GM12878 (cell line): ENCODE data around the gene POLRMT. TPM values are rescaled to one million over a fixed set of nuclear protein-coding genes. Genes with fewer than 3 reads are reported as not detected.

Experiments used
- ATAC-seq: fragments of 200-7000 bp; cut with Tn5 transposase; 3 replicates; pipeline ENCODE4 v1.9.1; 2020; ENCODE audit warnings: mild to moderate bottlenecking, moderate library complexity
- BruUV-seq: library from RNA; stranded (reverse); fragments of 400-500 nt; replicated peaks from 2 replicates; lab custom pipeline; 2021; lab: Mats Ljungman, UMichigan
- CTCF ChIA-PET: fragments of 300-600 bp; sonication (Branson Sonifier 250); formaldehyde crosslinking; extraction: SDS; loops from one replicate; lab custom pipeline; 2021; ENCODE audit warnings: inconsistent platforms; lab: Yijun Ruan, JAX
- POLR2A ChIA-PET: fragments of 350-600 bp; formaldehyde crosslinking; extraction: SDS; loops from one replicate; lab custom pipeline; 2021; ENCODE audit warnings: inconsistent platforms; lab: Charles Lee
- RAD21 ChIA-PET: fragments of 300-600 bp; sonication (Branson Sonifier 250); formaldehyde crosslinking; loops from one replicate; lab custom pipeline; 2023; ENCODE audit warnings: antibody characterized with exemption; ENCODE audit not compliant: unreplicated experiment; lab: Charles Lee
- SMC1A ChIA-PET: fragments of 300-600 bp; sonication (Branson Sonifier 250); formaldehyde crosslinking; loops from one replicate; lab custom pipeline; 2023; ENCODE audit not compliant: unreplicated experiment, uncharacterized antibody; lab: Charles Lee
- DNase-seq: peaks from one replicate; pipeline ENCODE4 v3.0.0-alpha.2; 2011; ENCODE audit warnings: low read depth, low spot score
- FAIRE-seq: peaks from 3 replicates; lab custom pipeline; 2011; peaks lifted over from hg19 to GRCh38; lab: Jason Lieb, UNC
- H2AFZ ChIP-seq: 2 replicates; pipeline ENCODE4 v1.6.0; 2011; ENCODE audit warnings: low read depth, low read length, control low read depth; ENCODE audit not compliant: control insufficient read depth
- H3K27ac ChIP-seq: 2 replicates; pipeline ENCODE4 v1.5.1; 2011; ENCODE audit warnings: control low read depth; ENCODE audit not compliant: control insufficient read depth, insufficient read depth
- H3K27me3 ChIP-seq, 2 experiments: replicated peaks in 1 of 2; 2 replicates each; pipeline versions ENCODE4 v1.6.0 to v1.6.1; 2011; ENCODE audit warnings: low read length in 1 of 2; ENCODE audit not compliant: control insufficient read depth in 2 of 2, insufficient read depth in 2 of 2
- H3K36me3 ChIP-seq, 2 experiments: 2 replicates each; pipeline ENCODE4 v1.5.1; 2011; ENCODE audit warnings: low read length in 1 of 2; ENCODE audit not compliant: control insufficient read depth in 2 of 2, insufficient read depth in 2 of 2
- H3K4me1 ChIP-seq: 2 replicates; pipeline ENCODE4 v1.6.1; 2011; ENCODE audit warnings: mild to moderate bottlenecking, low read length, moderate library complexity, mixed read lengths; ENCODE audit not compliant: control insufficient read depth, insufficient read depth
- H3K4me2 ChIP-seq: 2 replicates; pipeline ENCODE4 v1.6.0; 2011; ENCODE audit warnings: control low read depth; ENCODE audit not compliant: control insufficient read depth, insufficient read depth
- H3K4me3 ChIP-seq: fragments of 200-600 bp; sonication (generic); 2 replicates; pipeline ENCODE4 v1.5.1; 2016
- H3K79me2 ChIP-seq: 2 replicates; pipeline ENCODE4 v1.6.0; 2011; ENCODE audit warnings: low read length; ENCODE audit not compliant: control insufficient read depth, insufficient read depth
- H3K9ac ChIP-seq: 2 replicates; pipeline ENCODE4 v1.8.0; 2011; ENCODE audit warnings: low read length, control low read depth, mixed read lengths; ENCODE audit not compliant: control insufficient read depth, insufficient read depth
- H3K9me3 ChIP-seq: replicated peaks from 3 replicates; pipeline ENCODE4 v1.5.1; 2011; ENCODE audit warnings: mild to moderate bottlenecking, low read length; ENCODE audit not compliant: control insufficient read depth, insufficient read depth
- H4K20me1 ChIP-seq: 2 replicates; pipeline ENCODE4 v1.6.0; 2011; ENCODE audit not compliant: control insufficient read depth, insufficient read depth
- CBX5 ChIP-seq: sonication (generic); IDR thresholded peaks from 2 replicates; pipeline ENCODE4 v1.6.1; 2016; ENCODE audit warnings: low read depth, moderate library complexity, mild to moderate bottlenecking, inconsistent platforms
- CHD4 ChIP-seq: fragments of 200-600 bp; sonication (generic); IDR thresholded peaks from 2 replicates; pipeline ENCODE4 v1.6.1; 2016; ENCODE audit warnings: mild to moderate bottlenecking
- JUND ChIP-seq: IDR thresholded peaks from 2 replicates; pipeline ENCODE4 v1.6.1; 2012; ENCODE audit warnings: low read depth, mild to moderate bottlenecking, low read length, improper control_type of control experiment, moderate library complexity
- MYB ChIP-seq: fragments of 150-350 bp; IDR thresholded peaks from 2 replicates; pipeline ENCODE4 v1.6.1; 2014; ENCODE audit warnings: mild to moderate bottlenecking, low read depth, low read length, borderline replicate concordance
- STAT1 ChIP-seq: fragments of 450-650 bp; conservative IDR thresholded peaks from 2 replicates; pipeline ENCODE4 v1.6.1; 2014; ENCODE audit warnings: antibody characterized with exemption, mild to moderate bottlenecking
- TAF1 ChIP-seq: IDR thresholded peaks from 2 replicates; pipeline ENCODE4 v1.6.1; 2011; ENCODE audit warnings: mild to moderate bottlenecking, low read depth, low read length, borderline replicate concordance
- TARDBP ChIP-seq: IDR thresholded peaks from 2 replicates; pipeline ENCODE4 v1.6.1; 2016; ENCODE audit warnings: borderline replicate concordance
- ZBED1 ChIP-seq: IDR thresholded peaks from 2 replicates; pipeline ENCODE4 v1.6.1; 2016; ENCODE audit warnings: borderline replicate concordance
- ZBTB4 ChIP-seq: fragments of 450-650 bp; formaldehyde crosslinking; IDR thresholded peaks from 2 replicates; pipeline ENCODE4 v1.4.0; 2022; ENCODE audit warnings: mild to moderate bottlenecking, moderate library complexity
- WGBS: methylation state at CpG from one replicate; pipeline ENCODE4 v1.1.6; 2016; ENCODE audit warnings: low lambda C conversion rate; ENCODE audit not compliant: insufficient replicate concordance, insufficient coverage; ENCODE audit errors: missing lambda C conversion rate; 5-methylcytosine and 5-hydroxymethylcytosine counted together
- in situ Hi-C: fragments of 300-500 bp; cut with MboI; formaldehyde crosslinking; loops from 9 replicates; pipeline ENCODE4 v1.14.3; 2018; ENCODE audit warnings: mixed read lengths
- intact Hi-C: fragments of 100-400 bp; cut with micrococcal nuclease; formaldehyde crosslinking; loops from one replicate; pipeline ENCODE4 v1.14.2; 2022; ENCODE audit not compliant: unreplicated experiment
- polyA plus RNA-seq, 11 experiments: library from polyadenylated mRNA; depleted of rRNA in 4 of 11; unstranded in 6 of 11; stranded (reverse) in 5 of 11; fragments of >200 nt; fragmentation: Nextera tagmentation in 4 of 11; fragmentation: Illumina TruSeq in 1 of 11; extraction: Ambion mirVana in 4 of 11; extraction: Trizol in 1 of 11; gene quantifications; 1 replicate in 1 of 11; 2 replicates in 10 of 11; pipeline versions ENCODE4 v1.2.1 to v1.2.3, GENCODE V29; 2011 to 2016; ENCODE audit warnings: inconsistent platforms in 2 of 11, missing spikeins in 2 of 11, low read depth in 1 of 11
- total RNA-seq, 4 experiments: library from RNA; depleted of rRNA in 3 of 4; stranded (reverse); fragments of >200 nt in 3 of 4; fragmentation: Illumina TruSeq in 1 of 4; extraction: Trizol in 1 of 4; gene quantifications; 2 replicates each; pipeline versions ENCODE4 v1.2.1 to v1.2.3, GENCODE V29; 2013 to 2021
- TF ChIP-seq, protein P1 (sequence below): IDR thresholded peaks from 2 replicates; pipeline ENCODE4 v1.6.1; 2011; ENCODE audit warnings: mild to moderate bottlenecking, low read depth, low read length, moderate library complexity; ENCODE audit not compliant: insufficient replicate concordance

Gene POLRMT
- total and polyA plus RNA-seq, 10 of the 15 experiments (the other 5 are each of a cell fraction or from before 2014, with no cell fraction given): 9.9 to 57.6 (median 34.6) TPM

DNA sequence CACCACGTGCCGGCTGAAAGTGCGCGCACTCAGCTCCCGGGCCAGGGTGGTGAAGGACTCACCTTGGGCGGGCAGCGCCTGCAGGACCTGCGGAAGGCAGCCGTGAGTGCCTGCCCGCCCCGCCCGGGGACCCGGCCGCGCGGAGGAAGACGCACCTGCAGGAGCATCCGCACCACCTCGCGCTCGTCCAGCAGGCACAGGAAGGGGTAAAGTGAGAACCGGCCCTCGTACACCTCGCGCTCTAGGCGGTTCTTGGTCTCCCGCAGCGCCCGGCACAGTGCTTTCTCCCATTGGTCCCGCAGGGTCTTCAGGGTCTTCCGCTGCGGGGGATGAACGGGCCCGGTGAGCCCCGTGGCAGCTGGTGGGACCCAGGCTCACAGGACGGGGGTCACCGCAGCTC, 10.7 kb downstream of the POLRMT start:
- no peaks in the 10 kb centered on the region; the same call in 2 of the 3 replicates for H3K9me3 ChIP-seq
- H3K27me3 ChIP-seq: no peaks in the 10 kb centered on the region
- ATAC-seq (no peak), DNase-seq (no peak), FAIRE-seq (no peak)
- H3K4me1 ChIP-seq: no peaks in the 10 kb centered on the region
- no peak overlapping the region for H3K27ac ChIP-seq
- TF ChIP-seq CBX5: no peak
- no peak for TF ChIP-seq CHD4
- TF ChIP-seq ZBTB4 (CRISPR knock-in tag): no peak
- intact Hi-C loops: no loop called here
- peaks cover 4 to 9% of the 10 kb centered on the region in 2 experiments; a peak in 3 of 4 replicates for H3K36me3 ChIP-seq
- in situ Hi-C loops: no loop called here
- H3K9ac ChIP-seq: no peak overlapping the region
- no TSS peak for BruUV-seq
- no peaks in the 10 kb centered on the region for H4K20me1 ChIP-seq
- H2AFZ ChIP-seq: no peak overlapping the region
- no peaks in the 10 kb centered on the region for H3K79me2 ChIP-seq
- ChIA-PET SMC1A (no interaction called here), POLR2A (no interaction called here), RAD21 (no interaction called here), CTCF (no interaction called here)
- no peak overlapping the region for H3K4me3 ChIP-seq
- 99% methylated on average over 32 of the region's 37 CpGs for WGBS
- no peak overlapping the region for H3K4me2 ChIP-seq

DNA sequence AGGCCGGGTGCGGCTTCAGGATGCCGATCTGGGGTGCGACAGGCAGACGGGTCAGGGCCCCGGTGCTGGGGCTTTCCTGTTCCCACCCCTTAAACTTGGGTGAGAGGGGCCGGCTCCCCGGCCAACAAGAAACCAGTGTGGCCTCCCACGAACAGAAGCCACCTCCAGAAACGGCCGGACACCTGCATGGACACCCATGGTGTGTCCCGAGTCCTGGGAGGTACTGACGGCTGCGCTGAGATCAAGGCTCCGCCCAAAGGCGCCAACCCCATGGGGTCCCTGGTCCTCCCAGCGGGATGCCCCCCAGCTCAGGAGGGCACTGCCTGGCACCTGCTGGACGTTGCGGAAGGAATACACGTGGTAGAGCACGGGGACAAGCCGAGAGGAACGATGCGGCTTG, 11.5 kb downstream of the POLRMT start:
- H3K9me3 ChIP-seq: no peaks in the 10 kb centered on the region; the same call in 2 of the 3 replicates
- POLR2A ChIA-PET: no interaction called here
- no peaks in the 10 kb centered on the region for H3K79me2 ChIP-seq
- H3K27ac ChIP-seq: no peak overlapping the region
- no peaks in the 10 kb centered on the region for H4K20me1 ChIP-seq
- no peaks in the 10 kb centered on the region for H3K27me3 ChIP-seq
- no peak for ATAC-seq
- in situ Hi-C loops: no loop called here
- DNase-seq: no peak
- SMC1A ChIA-PET: no interaction called here
- H3K4me2 ChIP-seq: no peak overlapping the region
- CTCF ChIA-PET: no interaction called here
- no peak overlapping the region for H3K9ac ChIP-seq
- H3K36me3 ChIP-seq: peaks cover 4 to 9% of the 10 kb centered on the region in 2 experiments; a peak in 3 of 4 replicates
- no peaks in the 10 kb centered on the region for H3K4me1 ChIP-seq
- BruUV-seq: no TSS peak
- WGBS: 93% methylated on average over 24 of the region's 24 CpGs
- intact Hi-C loops: no loop called here
- no peak overlapping the region for H2AFZ ChIP-seq
- TF ChIP-seq JUND (no peak), MYB (no peak), TARDBP (no peak), ZBED1 (no peak), STAT1 (no peak), CHD4 (no peak), TAF1 (no peak)
- TF ChIP-seq, protein P1, sequence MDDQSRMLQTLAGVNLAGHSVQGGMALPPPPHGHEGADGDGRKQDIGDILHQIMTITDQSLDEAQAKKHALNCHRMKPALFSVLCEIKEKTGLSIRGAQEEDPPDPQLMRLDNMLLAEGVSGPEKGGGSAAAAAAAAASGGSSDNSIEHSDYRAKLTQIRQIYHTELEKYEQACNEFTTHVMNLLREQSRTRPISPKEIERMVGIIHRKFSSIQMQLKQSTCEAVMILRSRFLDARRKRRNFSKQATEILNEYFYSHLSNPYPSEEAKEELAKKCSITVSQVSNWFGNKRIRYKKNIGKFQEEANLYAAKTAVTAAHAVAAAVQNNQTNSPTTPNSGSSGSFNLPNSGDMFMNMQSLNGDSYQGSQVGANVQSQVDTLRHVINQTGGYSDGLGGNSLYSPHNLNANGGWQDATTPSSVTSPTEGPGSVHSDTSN: no peak
- TF ChIP-seq, all 136 proteins: peak for 0
- RAD21 ChIA-PET: no interaction called here
- no peak for FAIRE-seq
- no peak overlapping the region for H3K4me3 ChIP-seq
